ENCODE measurements around the gene LIPJ.

- TF ChIP-seq CTCF (IDR thresholded peaks at IDR 0.05 in 4 of 5, conservative IDR thresholded peaks at IDR 0.05 in 1 of 5) (no peak), POLR2A (IDR thresholded peaks at IDR 0.05) (no peak)
These were observed 66.1 kb downstream of the LIPJ start for GRCh38 chr10:88652616-88653015.

Data from gastrocnemius medialis (tissue), 4 donors.